H9 (cell line): ENCODE results near the gene KIF16B. TPM values are rescaled to one million over a fixed set of nuclear protein-coding genes. Genes with fewer than 3 reads are reported as not detected.
A peak's percentile ranks its signal among the peaks of the same experiment; 100 is the strongest.

ENCODE experiments used
- DNase-seq: peaks from one replicate; pipeline ENCODE4 v3.0.0-alpha.2; 2017
- H2AFZ ChIP-seq: one replicate; pipeline ENCODE4 v1.6.1; 2013; ENCODE audit warnings: mild to moderate bottlenecking, low read length, control low read depth, moderate library complexity
- H2AK5ac ChIP-seq: 2 replicates; pipeline ENCODE4 v1.6.1; 2013; ENCODE audit warnings: low read length, control low read depth, mixed read lengths; ENCODE audit not compliant: insufficient read length
- H2BK120ac ChIP-seq: one replicate; pipeline ENCODE4 v1.6.1; 2013; ENCODE audit warnings: low read depth, mild to moderate bottlenecking, low read length, control low read depth, inconsistent platforms; ENCODE audit not compliant: poor library complexity, severe bottlenecking
- H2BK12ac ChIP-seq: 2 replicates; pipeline ENCODE4 v1.6.1; 2013; ENCODE audit warnings: low read length, control low read depth, mixed read lengths, low read depth; ENCODE audit not compliant: insufficient read length
- H2BK15ac ChIP-seq: 2 replicates; pipeline ENCODE4 v1.6.1; 2013; ENCODE audit warnings: low read depth, low read length, control low read depth
- H2BK20ac ChIP-seq: one replicate; pipeline ENCODE4 v1.6.1; 2013; ENCODE audit warnings: low read depth, mild to moderate bottlenecking, low read length, control low read depth, inconsistent platforms; ENCODE audit not compliant: poor library complexity, severe bottlenecking
- H2BK5ac ChIP-seq: 2 replicates; pipeline ENCODE4 v1.6.1; 2013; ENCODE audit warnings: low read length, control low read depth, mixed read lengths; ENCODE audit not compliant: insufficient read length
- H3K14ac ChIP-seq: 2 replicates; pipeline ENCODE4 v1.6.1; 2013; ENCODE audit warnings: low read length, control low read depth; ENCODE audit not compliant: insufficient read depth
- H3K18ac ChIP-seq: 2 replicates; pipeline ENCODE4 v1.6.1; 2013; ENCODE audit warnings: low read depth, mild to moderate bottlenecking, mixed read lengths, low read length, control low read depth; ENCODE audit not compliant: insufficient read length
- H3K23ac ChIP-seq: 2 replicates; pipeline ENCODE4 v1.6.1; 2013; ENCODE audit warnings: low read length, control low read depth, mixed read lengths, low read depth; ENCODE audit not compliant: insufficient read length
- H3K23me2 ChIP-seq: 2 replicates; pipeline ENCODE4 v1.6.1; 2013; ENCODE audit warnings: low read depth, mild to moderate bottlenecking, mixed read lengths, low read length, control low read depth; ENCODE audit not compliant: insufficient read length, poor library complexity, severe bottlenecking
- H3K27ac ChIP-seq: 2 replicates; pipeline ENCODE4 v1.5.1; 2013; ENCODE audit warnings: low read length, control low read depth, mixed read lengths, low read depth; ENCODE audit not compliant: insufficient read length
- H3K27me3 ChIP-seq: 2 replicates; pipeline ENCODE4 v1.6.1; 2013; ENCODE audit warnings: low read length, control low read depth, inconsistent platforms; ENCODE audit not compliant: insufficient read depth
- H3K4ac ChIP-seq: 2 replicates; pipeline ENCODE4 v1.6.1; 2013; ENCODE audit warnings: low read depth, mild to moderate bottlenecking, control low read depth, inconsistent platforms, low read length, moderate library complexity
- H3K4me1 ChIP-seq: 2 replicates; pipeline ENCODE4 v1.6.1; 2013; ENCODE audit warnings: low read length, control low read depth, inconsistent platforms; ENCODE audit not compliant: insufficient read depth
- H3K4me2 ChIP-seq: 2 replicates; pipeline ENCODE4 v1.6.1; 2013; ENCODE audit warnings: low read length, control low read depth, mixed read lengths; ENCODE audit not compliant: insufficient read length, insufficient read depth
- H3K56ac ChIP-seq: 2 replicates; pipeline ENCODE4 v1.6.1; 2013; ENCODE audit warnings: low read depth, mild to moderate bottlenecking, mixed read lengths, low read length, control low read depth; ENCODE audit not compliant: insufficient read length
- H3K79me1 ChIP-seq: 2 replicates; pipeline ENCODE4 v1.6.1; 2013; ENCODE audit warnings: low read depth, mild to moderate bottlenecking, moderate library complexity, low read length, control low read depth, inconsistent platforms; ENCODE audit not compliant: insufficient read depth, poor library complexity, severe bottlenecking
- H3K79me2 ChIP-seq: 2 replicates; pipeline ENCODE4 v1.6.1; 2013; ENCODE audit warnings: low read length, control low read depth, inconsistent platforms; ENCODE audit not compliant: insufficient read depth
- H3K9ac ChIP-seq: 2 replicates; pipeline ENCODE4 v1.6.1; 2013; ENCODE audit warnings: low read length, control low read depth, mixed read lengths; ENCODE audit not compliant: insufficient read length; ENCODE audit errors: extremely low read depth
- H3K9me3 ChIP-seq: one replicate; pipeline ENCODE4 v1.6.1; 2013; ENCODE audit warnings: low read depth, low read length, inconsistent platforms; ENCODE audit not compliant: control insufficient read depth
- H3T11ph ChIP-seq: one replicate; pipeline ENCODE4 v1.6.1; 2013; ENCODE audit warnings: mild to moderate bottlenecking, low read length, control low read depth, inconsistent platforms
- H4K20me1 ChIP-seq: one replicate; pipeline ENCODE4 v1.6.1; 2013; ENCODE audit not compliant: control insufficient read depth, insufficient read length, insufficient read depth
- H4K5ac ChIP-seq: 2 replicates; pipeline ENCODE4 v1.6.1; 2013; ENCODE audit warnings: low read depth, mild to moderate bottlenecking, mixed read lengths, low read length, control low read depth; ENCODE audit not compliant: insufficient read length
- H4K8ac ChIP-seq: replicated peaks from 2 replicates; pipeline ENCODE4 v1.6.1; 2013; ENCODE audit warnings: low read length, control low read depth, mixed read lengths, low read depth; ENCODE audit not compliant: insufficient read length
- H4K91ac ChIP-seq: 2 replicates; pipeline ENCODE4 v1.6.1; 2013; ENCODE audit warnings: low read depth, mild to moderate bottlenecking, moderate library complexity, mixed read lengths, low read length, control low read depth; ENCODE audit not compliant: insufficient read length
- H3K27ac Mint-ChIP-seq, 3 experiments: 2 replicates in 2 of 3; 3 replicates in 1 of 3; pipeline ENCODE4 v1.8.0; 2020 to 2021; ENCODE audit warnings: mixed read lengths in 3 of 3, mild to moderate bottlenecking in 1 of 3, moderate library complexity in 1 of 3
- H3K27me3 Mint-ChIP-seq: 2 replicates; pipeline ENCODE4 v1.8.0; 2021; ENCODE audit warnings: low read depth, mild to moderate bottlenecking, moderate library complexity, mixed read lengths
- H3K36me3 Mint-ChIP-seq, 3 experiments: 2 replicates in 2 of 3; 3 replicates in 1 of 3; pipeline ENCODE4 v1.8.0; 2020 to 2021; ENCODE audit warnings: low read depth in 3 of 3, mixed read lengths in 3 of 3; ENCODE audit not compliant: insufficient read depth in 1 of 3
- H3K4me1 Mint-ChIP-seq, 2 experiments: 2 replicates each; pipeline ENCODE4 v1.8.0; 2020; ENCODE audit warnings: mixed read lengths in 2 of 2
- H3K4me3 Mint-ChIP-seq, 2 experiments: 2 replicates in 1 of 2; 3 replicates in 1 of 2; pipeline ENCODE4 v1.8.0; 2020 to 2021; ENCODE audit warnings: mild to moderate bottlenecking in 2 of 2, mixed read lengths in 2 of 2, moderate library complexity in 1 of 2
- H3K9me3 Mint-ChIP-seq, 2 experiments: 2 replicates in 1 of 2; 3 replicates in 1 of 2; pipeline ENCODE4 v1.8.0; 2020; ENCODE audit warnings: mild to moderate bottlenecking in 2 of 2, mixed read lengths in 2 of 2, moderate library complexity in 1 of 2
- CTCF ChIP-seq: fragments of 200-600 bp; sonication (generic); conservative IDR thresholded peaks from 3 replicates; pipeline ENCODE4 v1.8.0; 2021; ENCODE audit warnings: antibody characterized with exemption, mild to moderate bottlenecking
- WGBS: extraction: QIAGEN DNeasy Blood & Tissue Kit; methylation state at CpG from one replicate; pipeline ENCODE4 v1.1.7; 2013; ENCODE audit warnings: missing lambda C conversion rate, low lambda C conversion rate, mixed read lengths; ENCODE audit not compliant: insufficient read length; ENCODE audit errors: extremely low coverage; 5-methylcytosine and 5-hydroxymethylcytosine counted together
- total RNA-seq: library from RNA; stranded (reverse); gene quantifications from 2 replicates; pipeline ENCODE4 v1.2.1, GENCODE V29; 2021

KIF16B gene
- total RNA-seq, 1 experiment from 2014 or later: 7.4 TPM

GRCh38 chr20:16283978-16284377 lies 289.3 kb downstream of the KIF16B start:
- Histone ChIP-seq H3K9ac (no peak overlapping the region), H4K8ac (no peak overlapping the region), H3T11ph (no peak overlapping the region), H2BK5ac (no peak overlapping the region), H2AK5ac (no peak overlapping the region), H4K20me1 (no peaks in the 10 kb centered on the region), H3K4ac (no peak overlapping the region), H3K79me2 (no peaks in the 10 kb centered on the region), H3K23me2 (no peaks in the 10 kb centered on the region), H3K14ac (peak overlapping the region; percentile 43; the same call in 1 of the 2 replicates), H2BK20ac (no peak overlapping the region), H4K91ac (no peak overlapping the region), H3K9me3 (no peaks in the 10 kb centered on the region), H4K5ac (no peak overlapping the region), H3K18ac (no peak overlapping the region), H2BK12ac (no peak overlapping the region), H3K79me1 (no peaks in the 10 kb centered on the region), H2BK120ac (no peak overlapping the region), H2BK15ac (no peak overlapping the region), H2AFZ (no peak overlapping the region), H3K4me2 (no peak overlapping the region), H3K27me3 (no peaks in the 10 kb centered on the region), H3K23ac (no peak overlapping the region), H3K4me1 (no peaks in the 10 kb centered on the region), H3K56ac (no peak overlapping the region), H3K27ac (no peak overlapping the region)
- WGBS: no CpG with 5 or more reads among the region's 5 CpGs
- Mint-ChIP-seq H3K27ac (peak overlapping the region in 2 of 3 experiments; percentile 4 to 39; a peak in 3 of 7 replicates), H3K27me3 (no peaks in the 10 kb centered on the region), H3K4me1 (peaks cover 7 to 10% of the 10 kb centered on the region in 2 experiments), H3K4me3 (no peak overlapping the region), H3K9me3 (no peaks in the 10 kb centered on the region; a peak in 1 of 5 replicates), H3K36me3 (peaks cover 0 to 11% (median 6%) of the 10 kb centered on the region in 3 experiments; a peak in 4 of 7 replicates)
- no peak for TF ChIP-seq CTCF
- DNase-seq: no peak
